Endometrium (tissue), 2 donors: ENCODE results near the gene CUL3.

Experiments
- FAIRE-seq: peaks from 2 replicates; lab custom pipeline; 2012; peaks lifted over from hg19 to GRCh38; lab: Jason Lieb, UNC
- donor health status: control.
- donor health status: control.

CUL3 gene

GRCh38 chr2:224580248-224580647 is 4.9 kb downstream of the CUL3 start:
- FAIRE-seq: no peak

- FAIRE-seq: no peak
Observed at GRCh38 chr2:224579411-224579810, 5.8 kb downstream of the CUL3 start.

GRCh38 chr2:224577541-224577940 is 7.6 kb downstream of the CUL3 start:
- no peak for FAIRE-seq

GRCh38 chr2:224576088-224576715 is 9.0 kb downstream of the CUL3 start:
- no peak for FAIRE-seq

- no peak for FAIRE-seq
Observed at GRCh38 chr2:224574423-224575084, 10.6 kb downstream of the CUL3 start.

- no peak for FAIRE-seq
Observed at GRCh38 chr2:224573724-224574123, 11.4 kb downstream of the CUL3 start.

GRCh38 chr2:224572338-224572737 is 12.8 kb downstream of the CUL3 start:
- no peak for FAIRE-seq

GRCh38 chr2:224570328-224570993 is 14.7 kb downstream of the CUL3 start:
- FAIRE-seq: peak; percentile 23

GRCh38 chr2:224569654-224570053 is 15.5 kb downstream of the CUL3 start:
- FAIRE-seq: no peak

- FAIRE-seq: no peak
Observed at GRCh38 chr2:224565452-224566035, 19.6 kb downstream of the CUL3 start.

GRCh38 chr2:224563537-224563936 is 21.6 kb downstream of the CUL3 start:
- no peak for FAIRE-seq

GRCh38 chr2:224562831-224563230 is 22.3 kb downstream of the CUL3 start:
- FAIRE-seq: no peak

- no peak for FAIRE-seq
Observed at GRCh38 chr2:224561234-224562005, 23.7 kb downstream of the CUL3 start.

GRCh38 chr2:224560549-224560948 is 24.6 kb downstream of the CUL3 start:
- no peak for FAIRE-seq

GRCh38 chr2:224557610-224558009 is 27.6 kb downstream of the CUL3 start:
- no peak for FAIRE-seq

- no peak for FAIRE-seq
Observed at GRCh38 chr2:224556381-224556780, 28.8 kb downstream of the CUL3 start.

GRCh38 chr2:224555823-224556366 is 29.3 kb downstream of the CUL3 start:
- no peak for FAIRE-seq

- FAIRE-seq: no peak
Observed at GRCh38 chr2:224552771-224553170, 32.4 kb downstream of the CUL3 start.

GRCh38 chr2:224551693-224552092 is 33.5 kb downstream of the CUL3 start:
- FAIRE-seq: no peak

- no peak for FAIRE-seq
Observed at GRCh38 chr2:224546926-224547325, 38.2 kb downstream of the CUL3 start.

GRCh38 chr2:224545884-224546644 is 39.1 kb downstream of the CUL3 start:
- FAIRE-seq: no peak
